HG03439 (cell line): ENCODE results near the gene TMEM128.

Source experiments
- ATAC-seq: cut with Tn5 transposase; IDR thresholded peaks from one replicate; pipeline ENCODE4 v1.9.1; 2021; ENCODE audit warnings: mild to moderate bottlenecking, moderate library complexity; ENCODE audit not compliant: unreplicated experiment

The TMEM128 gene, protein sequence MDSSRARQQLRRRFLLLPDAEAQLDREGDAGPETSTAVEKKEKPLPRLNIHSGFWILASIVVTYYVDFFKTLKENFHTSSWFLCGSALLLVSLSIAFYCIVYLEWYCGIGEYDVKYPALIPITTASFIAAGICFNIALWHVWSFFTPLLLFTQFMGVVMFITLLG

DNA sequence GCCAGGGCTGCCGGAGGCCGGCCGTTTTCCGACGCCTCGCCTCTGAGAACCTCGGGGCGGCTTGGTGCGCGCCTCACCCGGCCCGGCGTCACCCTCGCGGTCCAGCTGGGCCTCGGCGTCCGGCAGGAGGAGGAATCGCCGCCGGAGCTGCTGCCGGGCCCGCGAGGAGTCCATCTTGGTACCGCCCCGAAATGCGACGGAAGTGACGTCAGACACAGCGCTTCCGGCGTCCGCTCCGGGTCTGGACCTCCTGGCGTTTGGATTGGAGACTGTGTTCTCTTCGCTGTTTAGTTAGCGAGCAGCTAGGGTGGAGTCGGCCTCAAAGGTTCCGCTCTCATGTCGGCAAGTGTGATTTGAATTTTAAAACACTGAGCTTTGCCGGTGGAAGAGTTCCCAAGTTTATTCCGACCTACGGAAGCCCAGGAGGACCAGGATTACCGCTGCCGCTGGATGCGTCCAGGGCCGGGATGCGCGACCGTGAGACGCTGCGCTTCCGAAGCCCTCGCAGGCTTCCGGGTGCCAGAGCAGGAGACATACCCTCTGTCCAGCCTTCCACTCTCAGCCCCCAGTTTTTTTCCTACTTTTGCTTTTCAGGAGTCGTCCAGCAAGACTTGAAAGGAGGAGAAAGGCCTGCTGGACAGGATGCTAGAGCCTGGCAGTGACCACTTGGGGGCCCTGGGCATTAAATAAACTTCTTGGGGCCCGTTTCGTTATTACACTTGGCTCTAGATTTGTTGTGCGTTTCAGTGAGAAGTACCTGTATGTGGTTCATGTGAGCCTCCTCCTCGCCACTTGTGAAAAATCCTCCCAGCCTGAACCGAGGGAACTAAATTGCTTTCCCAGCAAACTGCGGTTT, at the start of gene TMEM128:
Gene TMEM128 (minus strand): TSS at position 195 of the 856 bp plus-strand sequence. CDS start 21 bp downstream, at position 174.
- ATAC-seq = peak; percentile 97

DNA sequence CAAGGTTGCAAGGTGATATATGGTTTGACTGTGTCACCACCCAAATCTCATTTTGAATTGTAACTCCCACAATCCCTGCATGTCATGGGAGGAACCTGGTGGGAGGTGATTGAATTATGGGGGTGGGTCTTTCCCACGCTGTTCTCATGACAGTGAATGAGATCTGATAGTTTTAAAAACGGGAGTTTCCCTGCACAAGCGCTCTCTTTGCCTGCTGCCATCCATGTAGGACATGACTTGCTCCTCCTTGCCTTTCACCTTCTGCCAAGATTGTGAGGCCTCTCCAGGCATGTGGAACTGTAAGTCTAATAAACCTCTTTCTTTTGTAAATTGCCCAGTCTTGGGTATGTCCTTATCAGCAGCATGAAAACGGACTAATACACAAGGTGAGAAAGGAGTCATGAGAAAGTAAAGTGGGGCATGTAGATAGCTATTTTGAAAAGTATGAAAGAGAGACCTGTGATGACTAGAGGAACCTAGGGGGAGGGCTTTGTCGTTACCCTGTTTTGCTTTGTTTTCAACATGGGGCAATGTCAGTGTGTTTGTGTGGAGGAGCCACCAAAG, 48.3 kb upstream of the TMEM128 start:
- no peak for ATAC-seq

DNA sequence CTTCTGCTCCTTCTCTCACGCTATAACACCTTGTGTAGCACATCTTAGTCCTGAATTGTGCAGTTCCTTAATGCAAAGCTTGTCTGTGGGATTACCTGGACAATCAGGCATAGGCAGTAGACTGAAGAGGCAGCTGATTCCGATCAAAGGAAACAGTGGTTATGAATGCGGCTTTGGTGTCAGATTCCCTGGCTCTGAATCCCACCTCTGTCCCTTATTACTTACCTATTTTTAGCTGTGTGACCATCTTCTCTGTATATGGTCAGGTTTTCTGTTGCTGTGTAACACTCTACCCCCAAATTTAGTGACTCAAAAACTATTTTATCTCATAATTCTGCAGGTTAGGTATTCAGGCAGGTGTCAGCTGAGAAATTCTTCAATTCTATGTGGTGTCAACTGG, 45.3 kb upstream of the TMEM128 start:
- ATAC-seq = no peak

DNA sequence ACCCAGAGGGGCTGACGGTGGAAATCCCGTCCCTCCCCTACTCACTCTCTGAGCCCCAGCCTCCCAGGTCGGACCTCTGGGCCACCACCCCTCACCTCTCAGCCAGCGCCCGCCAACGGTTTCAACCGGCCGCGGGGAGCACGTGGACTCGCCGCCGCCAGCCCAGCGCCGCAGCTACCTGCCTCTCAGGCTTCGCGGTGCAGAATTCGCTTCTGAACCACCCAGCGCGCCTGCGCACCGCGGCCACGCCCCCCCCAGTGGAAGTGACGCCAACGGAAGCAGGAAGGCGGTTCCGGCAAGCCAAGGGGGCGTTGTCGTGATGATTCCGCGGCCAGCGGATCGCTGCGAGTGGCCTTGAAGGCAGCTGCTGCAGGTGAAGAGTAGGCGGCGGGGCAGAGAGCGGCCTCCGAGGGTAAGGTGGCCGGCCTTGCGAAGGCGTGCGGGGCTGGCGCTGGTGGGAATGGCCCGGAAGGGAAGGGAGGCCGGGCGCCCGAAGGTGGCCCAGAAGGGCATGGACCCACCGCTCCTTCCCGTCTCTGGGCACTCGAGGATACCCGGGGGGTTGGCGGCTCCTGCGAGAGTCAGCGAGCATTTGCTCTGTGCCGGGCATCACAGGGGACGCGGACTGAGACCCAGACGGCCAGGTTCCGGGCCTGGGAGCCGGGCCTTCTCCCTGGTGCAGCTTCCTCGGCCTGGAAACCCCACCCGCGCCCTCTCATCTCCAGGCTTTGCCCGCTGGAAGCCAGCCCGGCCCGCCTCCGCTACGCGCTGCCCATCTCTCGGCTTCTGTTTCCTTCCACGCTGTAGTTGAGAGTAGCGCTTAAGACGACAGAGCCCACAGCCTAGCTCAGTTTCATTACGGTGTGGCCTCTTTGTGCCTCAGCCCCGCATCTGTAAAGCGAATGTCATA, 42.2 kb upstream of the TMEM128 start, which contains the start of the genes LYAR and ZBTB49:
Gene LYAR (minus strand): TSS at position 214 of the 910 bp plus-strand sequence. CDS start 6,412 bp downstream, outside the sequence.
Gene ZBTB49 (plus strand): TSS at position 311 of the 910 bp plus-strand sequence. CDS start 9,695 bp downstream, outside the sequence.
- peak; percentile 84 for ATAC-seq

DNA sequence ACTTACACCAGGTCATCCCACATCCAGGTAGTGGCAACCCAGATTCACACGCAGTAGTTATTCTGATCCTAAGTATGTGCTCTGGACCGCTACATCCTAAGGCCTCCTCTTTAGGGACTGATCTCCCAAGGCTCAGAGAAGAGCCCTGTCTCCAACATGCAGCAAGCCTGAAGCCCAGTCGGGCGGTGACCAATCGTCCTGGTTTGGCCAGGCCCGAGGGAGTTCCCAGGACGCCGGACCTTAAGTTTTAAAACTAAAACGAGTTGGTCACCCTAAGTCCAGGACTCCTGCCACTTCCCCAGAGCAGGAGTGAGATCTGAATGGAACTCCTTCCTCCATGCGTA, 41.5 kb upstream of the TMEM128 start:
- peak; percentile 22 for ATAC-seq

DNA sequence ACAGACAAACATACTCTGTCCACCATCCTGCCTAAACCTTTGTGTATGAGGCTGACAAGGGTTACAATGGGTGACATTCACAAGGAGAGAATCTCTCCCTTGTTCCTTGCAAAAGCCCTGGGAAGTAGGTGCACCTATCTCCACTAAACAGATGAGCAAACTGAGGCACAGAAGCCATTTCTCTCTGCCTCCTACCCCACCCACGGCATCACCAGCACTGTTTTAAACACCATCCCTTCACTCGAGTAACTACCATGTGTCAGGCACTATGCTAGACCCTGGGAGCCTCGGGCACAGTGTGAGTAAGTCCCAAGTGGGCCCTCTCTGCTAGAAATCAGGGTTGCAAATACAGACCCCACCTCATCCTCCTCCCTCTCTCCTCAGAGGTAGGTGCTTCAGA, 41.0 kb upstream of the TMEM128 start:
- no peak for ATAC-seq

DNA sequence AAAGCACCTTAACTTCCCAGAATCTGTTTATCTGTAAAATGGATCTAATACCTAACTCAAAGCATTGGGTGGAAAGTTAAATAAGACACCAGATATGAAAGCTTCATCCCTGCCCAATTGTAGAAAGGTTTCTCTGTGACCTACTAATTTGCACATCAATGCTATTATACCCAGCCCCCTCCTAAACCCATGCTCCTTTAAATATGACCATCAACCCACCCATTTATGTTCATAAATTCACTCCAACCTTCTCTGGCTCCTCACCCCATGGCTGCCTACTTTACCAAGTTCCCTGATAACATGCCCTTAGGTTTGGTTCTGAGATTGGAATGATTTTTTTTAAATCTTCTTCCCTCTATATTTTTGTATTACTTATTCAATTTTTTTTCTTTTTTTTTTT, 40.1 kb upstream of the TMEM128 start:
- no peak for ATAC-seq

DNA sequence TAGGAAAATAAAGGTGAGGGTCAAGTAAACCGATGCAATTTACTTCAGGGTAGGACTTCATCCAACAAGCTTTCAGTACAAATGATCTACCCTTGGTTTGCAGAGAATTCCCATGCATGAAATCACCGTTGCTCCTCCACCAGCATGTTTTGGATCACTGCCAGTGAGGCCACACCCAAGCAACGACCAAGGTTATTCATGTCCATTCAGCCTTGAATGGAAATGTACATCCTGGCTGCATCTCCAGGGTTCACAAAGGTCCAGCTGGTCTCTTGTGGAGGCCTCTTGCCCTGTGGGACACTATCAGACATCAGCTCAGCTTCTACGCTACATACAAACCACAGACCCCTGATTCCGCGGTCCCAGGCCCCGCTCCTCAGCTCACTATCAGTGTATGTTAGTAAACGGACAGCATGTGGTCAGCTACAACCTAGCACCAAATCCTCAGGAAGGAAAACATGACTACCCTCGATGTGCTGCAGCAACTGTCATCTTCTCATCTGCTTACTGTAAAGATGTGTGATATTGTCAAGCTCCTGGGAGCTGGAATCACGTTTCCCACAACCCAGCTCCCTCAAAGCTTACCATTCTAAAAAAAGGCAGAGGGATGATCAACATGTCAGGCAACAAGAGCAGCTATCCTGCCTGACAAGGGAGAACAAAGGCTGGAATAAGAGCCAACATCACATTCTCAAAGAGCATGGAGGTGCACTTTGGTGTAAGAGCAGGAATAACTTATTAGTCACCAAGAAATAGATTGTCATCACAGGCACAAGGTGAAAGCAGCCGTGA, 37.0 kb upstream of the TMEM128 start:
- no peak for ATAC-seq

DNA sequence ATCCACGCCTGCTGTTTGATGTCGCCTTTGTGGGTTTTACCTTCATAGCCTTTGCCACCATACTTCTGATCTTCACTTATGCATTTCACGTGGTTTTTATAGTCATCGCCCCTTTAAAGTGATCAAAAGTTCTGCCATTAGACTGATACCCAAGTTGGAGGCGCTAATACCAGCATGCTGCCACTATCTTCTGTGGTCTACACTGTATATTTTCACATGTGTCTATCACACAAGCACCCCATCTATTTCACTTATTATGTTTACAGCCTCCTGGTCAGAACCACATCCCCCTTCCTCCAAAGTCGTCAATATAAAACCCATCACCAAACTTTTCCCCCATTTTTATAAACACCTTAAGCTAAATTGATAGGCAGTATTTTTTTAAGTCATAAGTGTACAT, 33.8 kb upstream of the TMEM128 start:
- no peak for ATAC-seq

DNA sequence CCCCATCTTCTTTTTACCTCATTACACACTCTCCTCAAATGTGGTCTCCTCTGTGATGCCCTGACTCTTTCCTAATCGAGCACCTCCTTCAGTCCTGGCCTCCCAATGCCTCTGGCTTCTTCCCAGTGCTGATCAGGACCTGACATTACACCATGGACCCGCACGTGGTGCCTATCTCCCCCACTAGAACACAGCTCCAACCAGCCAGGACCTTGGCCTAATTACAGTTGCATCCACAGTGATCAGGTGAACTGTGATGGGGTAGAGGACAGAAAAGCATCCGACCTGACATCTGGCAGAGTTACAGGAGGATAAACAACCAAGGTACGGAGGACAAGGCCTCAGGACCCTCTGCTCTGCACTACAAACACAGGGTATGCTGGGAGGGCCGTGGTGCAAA, 29.5 kb upstream of the TMEM128 start:
- ATAC-seq = no peak

DNA sequence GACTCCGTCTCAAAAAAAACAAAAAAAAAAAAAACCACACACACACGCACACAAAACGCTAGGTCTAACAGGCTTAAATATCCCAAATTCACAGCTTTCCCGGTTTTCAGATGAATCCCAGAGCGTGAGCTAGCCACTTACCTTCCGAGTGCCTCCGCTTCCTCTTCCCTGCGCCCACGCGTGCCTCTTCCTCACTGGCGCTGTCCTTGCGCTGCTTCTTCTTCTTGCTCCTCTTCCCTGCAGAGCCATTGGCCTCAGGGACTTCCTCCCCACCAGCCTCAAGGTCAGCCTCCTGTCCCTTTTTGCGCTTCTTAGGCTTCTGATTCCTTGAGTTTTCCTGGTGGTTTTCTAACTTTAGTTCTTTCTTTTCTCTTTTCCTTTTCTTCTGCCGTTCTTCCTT, 26.2 kb upstream of the TMEM128 start:
- ATAC-seq = no peak

DNA sequence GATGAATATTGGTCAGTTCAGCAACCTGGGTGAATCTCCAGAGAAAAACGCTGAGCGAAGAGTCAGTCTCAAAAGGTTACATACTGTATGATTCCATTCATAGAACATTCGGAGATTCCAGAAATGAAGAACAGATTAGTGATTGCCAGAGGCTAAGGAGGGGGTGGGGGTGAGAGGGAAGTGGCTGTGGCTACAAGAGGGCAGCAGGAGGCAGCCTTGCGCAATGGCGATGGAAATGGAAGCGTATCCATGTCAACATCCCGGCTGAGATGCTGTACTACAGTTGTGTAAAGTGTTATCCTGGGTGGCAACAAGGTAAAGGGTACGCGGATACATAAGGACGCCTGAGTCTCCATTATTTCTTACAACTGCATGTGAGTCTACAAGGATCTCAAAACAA, 23.9 kb upstream of the TMEM128 start:
- no peak for ATAC-seq

DNA sequence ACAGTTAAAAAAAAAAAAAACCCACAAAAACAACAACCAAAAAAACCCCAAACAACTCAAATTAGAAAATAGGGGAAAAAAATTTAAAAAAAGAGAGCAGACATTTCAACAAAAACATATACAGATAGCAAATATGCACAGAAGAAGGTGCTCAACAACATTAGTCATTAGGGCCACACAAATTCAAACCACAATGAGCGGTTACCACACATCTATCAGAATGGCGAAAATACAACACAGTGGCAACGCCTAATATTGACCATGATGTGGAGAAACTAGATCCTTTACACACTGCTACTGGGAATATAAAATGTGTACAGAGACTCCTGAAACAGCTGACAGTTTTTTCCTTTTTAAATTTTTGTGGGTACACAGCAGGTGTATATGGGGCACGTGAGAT, 22.5 kb upstream of the TMEM128 start:
- ATAC-seq = no peak

DNA sequence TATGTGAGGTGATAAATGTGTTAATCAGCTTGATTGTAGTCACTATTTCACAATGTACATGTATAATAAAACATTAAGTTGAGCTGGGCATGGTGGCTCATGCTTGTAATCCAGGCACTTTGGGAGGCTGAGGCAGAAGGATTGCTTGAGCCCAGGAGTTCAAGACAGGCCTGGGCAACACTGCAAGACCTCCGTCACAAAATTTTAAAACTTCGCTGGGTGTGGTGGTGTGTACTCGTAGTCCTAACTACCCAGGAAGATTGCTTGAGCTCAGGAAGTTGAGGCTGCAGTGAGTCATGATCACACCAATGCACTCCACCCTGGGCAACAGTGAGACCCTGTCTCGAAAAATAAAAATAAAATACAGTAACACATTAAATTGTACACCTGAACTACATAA, 21.8 kb upstream of the TMEM128 start:
- no peak for ATAC-seq

DNA sequence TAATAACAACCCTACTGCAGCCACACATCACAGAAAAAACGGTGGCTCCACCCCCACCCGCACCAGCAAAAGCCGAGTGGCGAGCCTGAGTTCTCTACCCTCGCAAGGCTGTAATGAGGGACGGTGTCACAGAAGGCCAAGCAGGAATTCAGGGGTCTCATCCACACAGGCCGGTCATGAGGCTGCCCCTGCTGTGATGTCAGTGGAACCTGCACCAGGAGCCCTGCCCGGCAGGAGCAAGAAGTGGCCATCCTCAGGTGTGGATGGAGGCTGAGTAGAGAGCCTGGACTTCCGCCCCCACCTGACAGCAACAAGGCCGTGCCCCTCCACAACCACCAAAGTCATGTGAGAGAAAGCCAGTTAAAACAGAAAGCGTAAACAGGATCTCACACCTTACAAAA, 21.3 kb upstream of the TMEM128 start:
- no peak for ATAC-seq

DNA sequence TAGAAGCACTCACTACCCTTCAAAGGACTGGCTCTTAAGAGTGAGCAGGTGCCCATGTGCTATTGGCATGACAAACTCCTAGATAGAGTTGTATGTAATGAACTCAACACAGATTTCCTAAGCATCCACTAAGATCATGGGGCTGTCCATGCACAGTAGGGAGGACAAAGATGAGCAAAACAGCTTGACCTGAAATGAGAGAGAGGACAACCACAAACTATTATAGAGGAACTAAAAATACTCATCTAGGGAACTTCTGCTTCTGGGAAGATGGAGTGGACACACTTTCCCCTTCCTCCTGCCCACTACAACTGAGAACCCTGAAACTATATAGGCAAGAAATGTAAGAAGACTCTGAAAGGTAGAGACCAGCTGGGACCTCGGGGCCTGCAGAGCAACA, 20.8 kb upstream of the TMEM128 start:
- ATAC-seq = no peak

DNA sequence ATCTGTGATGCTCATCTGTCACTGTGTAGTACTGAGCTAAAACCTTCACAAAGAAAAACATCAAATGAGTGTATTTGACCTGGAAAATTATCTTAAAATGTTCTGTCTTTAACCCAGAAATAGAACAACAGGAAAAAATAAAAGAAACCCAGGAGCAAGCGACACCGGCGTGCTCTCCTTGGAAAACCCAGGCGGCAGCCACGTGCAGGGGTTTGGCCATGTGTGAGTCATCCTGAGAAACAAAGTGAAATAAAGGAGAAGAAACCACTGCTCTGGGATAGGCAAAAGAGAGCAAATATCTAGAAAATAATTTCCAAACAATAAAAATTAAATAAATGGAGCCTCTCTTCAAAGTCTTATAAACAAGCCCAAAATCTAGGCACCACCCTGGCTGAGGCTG, 20.0 kb upstream of the TMEM128 start:
- no peak for ATAC-seq

DNA sequence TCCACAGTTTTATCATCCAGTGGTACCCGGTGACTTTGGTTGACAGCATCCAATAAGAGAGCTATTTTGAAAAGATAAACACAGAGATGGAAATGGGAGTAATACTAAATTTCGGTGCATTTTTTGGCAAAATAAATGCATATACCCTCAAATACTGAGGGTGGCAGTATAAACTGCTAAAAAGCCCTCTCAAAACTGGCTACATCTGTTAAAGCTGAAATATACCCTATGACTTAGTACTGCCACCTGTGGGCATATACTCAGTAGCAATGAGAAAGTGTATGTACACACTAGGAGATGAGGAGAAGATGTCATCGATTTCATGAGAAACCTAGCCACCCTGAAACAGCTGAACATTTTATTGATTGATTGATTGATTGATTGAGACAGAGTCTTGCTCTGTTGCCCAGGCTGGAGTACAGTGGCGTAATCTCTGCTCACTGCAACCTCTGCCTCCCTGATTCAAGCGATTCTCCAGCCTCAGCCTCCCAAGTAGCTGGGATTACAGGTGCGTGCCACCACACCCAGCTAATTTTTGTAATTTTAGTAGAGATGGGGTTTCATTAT, 12.2 kb upstream of the TMEM128 start:
- no peak for ATAC-seq

DNA sequence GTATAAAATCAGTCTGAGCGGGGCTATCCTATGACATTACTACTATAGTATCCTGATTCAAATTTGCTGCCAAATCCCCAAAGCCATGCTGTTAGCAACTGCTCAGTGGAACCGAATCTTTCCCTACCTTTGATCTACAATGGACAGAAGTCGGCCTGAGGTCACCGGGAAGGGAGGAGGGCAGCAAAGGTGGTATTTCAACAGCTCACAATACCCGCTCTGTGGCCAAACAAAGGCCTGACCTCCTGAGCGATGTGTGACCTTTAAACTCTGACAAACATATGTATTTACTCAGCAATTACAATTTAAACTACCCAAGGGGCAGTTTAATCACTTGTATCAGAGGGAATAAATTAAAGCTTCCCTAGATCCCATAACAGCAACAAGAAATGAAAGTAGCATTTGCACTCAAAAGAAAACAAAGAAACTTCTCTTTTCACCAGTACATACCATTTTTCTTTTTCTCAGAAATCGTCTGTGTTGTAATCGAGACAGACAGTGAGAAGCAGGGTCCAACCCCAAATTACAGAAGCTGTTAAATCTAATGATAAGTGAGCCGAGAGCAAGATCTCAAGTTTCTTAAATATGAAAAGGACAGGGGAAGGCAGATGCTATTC, 11.6 kb upstream of the TMEM128 start:
- no peak for ATAC-seq
